Endometrium (tissue), 2 donors: ENCODE measurements around the gene AURKB.
"Not testable (repeated sequence)": the region's sequence is repeated elsewhere in the genome, so short reads cannot be mapped to it uniquely, and the experiment has no call there.

Experiments used
- FAIRE-seq: peaks from 2 replicates; lab custom pipeline; 2012; peaks lifted over from hg19 to GRCh38; lab: Jason Lieb, UNC
- donor health status: control.
- donor health status: control.

AURKB gene

GRCh38 chr17:8224891-8225812 is 14.8 kb upstream of the AURKB start:
- no peak for FAIRE-seq

- FAIRE-seq, result no peak
Measured at GRCh38 chr17:8223356-8224126, 13.2 kb upstream of the AURKB start.

- FAIRE-seq, result no peak
Measured at GRCh38 chr17:8222630-8223355, 12.4 kb upstream of the AURKB start.

GRCh38 chr17:8222380-8222629 is 11.9 kb upstream of the AURKB start:
- FAIRE-seq, result no peak

- no peak for FAIRE-seq
Measured at GRCh38 chr17:8221663-8222379, 11.4 kb upstream of the AURKB start.

- no peak for FAIRE-seq
Measured at GRCh38 chr17:8220783-8221662, 10.6 kb upstream of the AURKB start.

GRCh38 chr17:8214000-8214399 is 3.6 kb upstream of the AURKB start:
- FAIRE-seq, result not testable (repeated sequence)

GRCh38 chr17:8212312-8213180 is 2.2 kb upstream of the AURKB start:
- no peak for FAIRE-seq

GRCh38 chr17:8210761-8211458 is 535 bp upstream of the AURKB start:
- FAIRE-seq, result no peak

GRCh38 chr17:8206536-8206935 is 3.8 kb downstream of the AURKB start:
- no peak for FAIRE-seq

GRCh38 chr17:8204761-8205555 is 5.4 kb downstream of the AURKB start:
- no peak for FAIRE-seq

- peak; percentile 85 for FAIRE-seq
Measured at GRCh38 chr17:8192070-8192815, 18.1 kb downstream of the AURKB start.

- FAIRE-seq, result no peak
Measured at GRCh38 chr17:8190506-8190905, 19.9 kb downstream of the AURKB start.

GRCh38 chr17:8189711-8190477 is 20.5 kb downstream of the AURKB start, which contains the start of gene BORCS6:
Gene BORCS6, minus strand, starts transcription at chr17:8190180. Its CDS starts 40 bp downstream, at chr17:8190140.
- FAIRE-seq, result peak; percentile 91

GRCh38 chr17:8189041-8189710 is 21.2 kb downstream of the AURKB start:
- FAIRE-seq, result no peak

- no peak for FAIRE-seq
Measured at GRCh38 chr17:8188263-8188839, 22.0 kb downstream of the AURKB start.
